Activated CD8-positive, alpha-beta memory T cell treated with anti-CD3 and anti-CD28 coated beads, Interleukin-2, amount 50 U/mL, for 24 hours (primary cell): ENCODE results near the gene AGBL3.
"Not testable (repeated sequence)": the region's sequence is repeated elsewhere in the genome, so short reads cannot be mapped to it uniquely, and the experiment has no call there.

Experiments used
- DNase-seq: peaks from one replicate; pipeline ENCODE4 v3.0.0-alpha.2; 2020; ENCODE audit errors: extremely low read depth

The AGBL3 gene

GRCh38 chr7:134963036-134963435 is 23.3 kb upstream of the AGBL3 start:
- no peak for DNase-seq

DNA sequence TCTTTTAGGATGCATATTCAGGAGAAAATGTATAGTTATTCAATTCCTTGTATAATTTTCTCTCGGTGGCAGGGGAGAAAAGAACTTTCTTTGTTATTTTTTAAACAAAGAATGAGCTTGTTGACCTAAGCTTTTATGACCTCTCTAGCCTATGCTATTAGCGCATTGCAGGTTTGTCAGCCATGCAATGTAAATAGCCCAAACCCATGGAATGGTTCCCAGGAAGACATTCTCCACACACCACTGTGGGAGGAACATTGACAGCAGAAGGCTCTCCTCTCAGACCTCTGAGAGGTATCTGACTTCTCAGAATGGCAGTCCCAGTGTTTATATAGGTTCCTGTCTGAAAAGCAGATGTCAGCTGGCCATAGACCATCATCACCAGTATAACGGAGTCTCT is 19.6 kb upstream of the AGBL3 start:
- DNase-seq = no peak

DNA sequence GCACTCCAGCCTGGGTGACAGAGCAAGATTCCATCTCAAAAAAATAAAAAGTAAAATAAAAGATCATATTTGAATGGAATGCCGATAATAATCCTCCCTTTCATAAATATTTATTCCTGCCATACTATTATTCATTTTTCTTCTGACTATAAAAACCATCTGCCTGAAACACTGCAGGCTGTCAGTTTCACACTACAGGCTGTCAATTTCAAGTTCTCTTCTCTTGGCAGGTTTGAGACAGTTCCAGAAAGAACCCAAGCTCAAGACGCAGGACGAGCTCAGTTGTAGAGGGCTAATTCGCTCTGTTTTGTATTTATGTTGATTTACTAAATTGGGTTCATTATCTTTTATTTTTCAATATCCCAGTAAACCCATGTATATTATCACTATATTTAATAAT is 18.2 kb upstream of the AGBL3 start:
- no peak for DNase-seq

DNA sequence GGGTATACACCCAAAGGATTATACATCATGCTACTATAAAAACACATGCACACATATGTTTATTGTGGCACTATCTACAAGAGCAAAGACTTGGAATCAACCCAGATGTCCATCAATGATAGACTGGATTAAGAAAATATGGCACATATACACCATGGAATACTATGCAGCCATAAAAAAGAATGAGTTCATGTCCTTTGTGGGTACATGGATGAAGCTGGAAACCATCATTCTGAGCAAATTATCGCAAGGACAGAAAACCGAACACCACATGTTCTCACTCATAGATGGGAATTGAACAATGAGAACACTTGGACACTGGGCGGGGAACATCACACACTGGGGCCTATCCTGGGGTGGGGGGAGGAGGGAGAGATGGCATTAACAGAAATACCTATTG is 4.7 kb upstream of the AGBL3 start:
- not testable (repeated sequence) for DNase-seq

DNA sequence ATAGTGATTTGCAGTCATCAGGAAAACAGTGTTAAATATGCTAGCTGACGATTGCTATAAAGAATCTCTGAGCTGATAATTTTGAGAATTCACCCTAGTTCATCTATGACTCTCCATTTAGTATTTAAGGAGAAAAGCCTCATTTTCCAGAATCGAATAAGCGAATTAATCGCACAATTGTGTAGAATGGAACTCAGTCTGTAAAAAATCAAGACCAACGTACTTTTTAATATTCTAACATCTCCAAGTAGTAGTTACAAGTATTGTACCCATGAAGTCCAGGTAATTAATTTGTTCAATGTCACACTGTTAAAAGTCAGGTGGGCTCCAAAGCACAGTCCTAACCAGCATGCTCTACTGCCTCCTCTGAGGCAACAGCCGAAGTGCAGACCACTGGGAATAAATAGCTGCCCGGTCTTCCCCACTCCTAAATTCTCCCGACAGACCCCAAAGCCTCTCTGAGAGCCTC is 380 bp upstream of the AGBL3 start:
- no peak for DNase-seq

GRCh38 chr7:134988161-134988560 is 1.9 kb downstream of the AGBL3 start:
- DNase-seq = no peak

DNA sequence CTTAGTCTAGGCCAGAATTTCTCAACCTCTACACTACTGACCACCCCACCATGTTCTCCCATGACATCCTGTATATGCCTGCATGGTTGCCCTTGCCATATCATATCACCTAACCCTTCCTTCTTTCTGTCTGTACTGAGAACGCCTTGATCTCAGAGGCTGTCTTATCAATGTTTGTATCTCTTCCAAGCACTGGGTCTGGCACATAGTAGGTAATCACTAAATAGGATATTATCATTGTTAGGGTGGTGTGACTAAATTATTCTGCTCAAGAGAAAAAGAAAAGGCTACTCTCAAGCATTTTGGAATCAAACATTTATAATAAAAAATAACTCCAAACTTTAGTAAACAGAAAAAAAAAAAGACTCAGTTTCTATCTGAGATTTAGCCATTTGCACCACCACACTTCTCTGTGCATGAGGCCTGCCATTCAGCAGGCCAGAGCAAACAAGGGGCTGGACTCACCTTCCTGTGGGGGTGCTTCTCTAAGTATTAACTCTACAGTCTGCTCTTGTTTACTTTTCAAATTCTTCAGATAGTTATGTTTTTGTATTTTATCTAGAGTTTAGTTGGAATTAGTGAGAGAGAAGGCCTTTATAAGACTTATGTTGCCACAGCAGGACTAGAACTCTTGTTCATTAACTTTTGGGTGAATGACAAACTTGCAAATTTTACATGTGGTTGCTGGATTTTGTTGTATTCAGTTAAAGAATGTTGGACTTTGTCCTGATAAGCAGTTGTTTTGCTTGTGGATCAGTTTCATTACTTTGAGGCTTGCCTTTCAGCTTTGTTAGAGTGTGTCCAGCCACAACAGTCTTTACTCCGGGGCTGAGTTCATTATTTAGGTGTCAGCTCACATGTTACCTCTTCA is 5.4 kb downstream of the AGBL3 start:
- no peak for DNase-seq

DNA sequence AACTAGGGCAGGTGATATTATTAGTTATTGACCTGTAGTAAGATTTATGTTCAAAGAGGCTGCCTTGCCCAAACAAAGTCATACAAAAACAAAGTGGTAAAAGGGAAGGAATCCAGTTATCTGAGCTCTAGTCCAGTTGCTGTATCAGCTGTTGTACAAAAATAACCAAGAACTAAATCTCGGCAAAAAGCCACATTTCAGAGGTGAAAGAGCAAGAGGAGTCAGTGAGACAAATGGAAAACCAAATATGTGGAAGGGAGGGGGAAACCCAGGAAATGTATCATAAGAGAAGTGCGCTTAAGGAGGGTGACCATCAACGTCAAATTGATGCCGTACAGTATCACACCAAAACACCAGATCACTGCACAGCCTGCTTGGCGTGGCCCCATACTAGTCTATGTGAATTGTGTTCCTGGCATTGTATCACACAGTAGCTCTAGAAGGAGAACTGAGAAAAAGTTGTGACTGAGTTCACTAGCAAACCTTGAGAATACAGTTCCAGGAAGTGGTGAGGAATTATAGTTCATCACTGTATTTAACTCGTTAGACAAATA is 6.4 kb downstream of the AGBL3 start:
- no peak for DNase-seq

DNA sequence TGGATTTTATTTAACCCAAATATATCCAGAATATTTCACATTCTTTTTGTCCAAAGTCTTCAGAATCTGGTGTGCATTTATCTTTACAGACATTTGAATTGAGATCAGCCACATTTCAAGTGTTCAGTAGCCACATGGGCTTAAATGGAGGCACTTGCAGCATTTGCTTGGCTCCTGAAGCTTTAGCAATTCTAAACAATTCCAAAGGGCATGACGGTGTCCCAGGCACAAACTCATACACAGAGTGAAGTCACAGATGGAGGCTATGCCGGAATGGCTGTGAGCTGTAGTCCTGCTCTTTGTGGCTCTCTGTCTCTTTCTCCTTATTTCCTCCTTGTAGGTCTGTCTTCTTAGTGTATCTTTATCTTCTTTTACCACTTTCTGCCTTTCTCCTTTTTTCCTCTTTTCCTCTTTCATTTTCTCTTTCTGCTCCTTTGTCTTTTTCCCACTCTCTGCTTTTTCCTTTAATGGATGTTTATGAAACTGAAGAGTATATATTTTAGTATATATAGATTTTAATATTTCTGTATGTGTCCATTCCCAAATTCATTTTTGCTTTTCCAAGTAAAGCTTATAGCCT is 7.7 kb downstream of the AGBL3 start:
- DNase-seq = no peak

DNA sequence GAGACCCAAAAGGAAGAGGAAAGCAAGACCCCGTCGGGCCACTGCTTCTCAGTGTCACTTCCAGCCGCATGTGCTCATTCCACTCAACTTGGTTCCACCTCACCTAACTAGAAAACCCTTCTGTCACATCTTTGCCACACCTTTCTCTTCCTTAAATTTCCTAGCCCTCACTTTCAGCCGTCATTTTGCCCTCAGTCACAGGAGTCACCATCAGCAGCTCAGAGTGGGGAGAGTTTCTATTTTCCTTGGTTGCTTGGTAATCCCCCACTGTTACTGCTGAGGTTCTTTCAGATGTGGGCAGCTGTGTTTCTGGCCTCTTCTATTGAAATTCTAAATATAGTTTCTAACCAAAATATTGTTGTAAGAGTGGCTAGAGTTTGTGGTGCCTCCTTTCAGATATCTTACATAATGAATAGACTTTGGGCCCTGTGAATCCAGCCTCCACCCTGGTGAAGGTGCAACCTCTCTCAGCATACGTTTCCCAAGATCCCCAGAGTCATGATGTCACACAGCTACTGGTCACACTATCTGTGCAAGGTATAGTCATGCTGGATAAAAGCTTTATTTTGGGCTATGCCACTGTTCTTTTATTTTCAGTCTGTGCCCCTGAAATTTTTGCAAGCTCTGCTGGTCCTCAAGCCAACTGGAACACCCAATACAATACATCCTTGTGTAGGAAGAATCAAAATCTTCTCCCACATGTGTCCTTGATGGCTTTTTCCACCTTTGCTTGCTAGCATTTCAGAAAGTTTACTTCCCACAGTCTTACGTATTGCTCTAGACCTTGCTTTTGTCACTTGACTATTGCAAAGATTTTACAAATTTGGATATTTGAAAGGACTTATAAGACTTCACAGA is 9.2 kb downstream of the AGBL3 start:
- no peak for DNase-seq

DNA sequence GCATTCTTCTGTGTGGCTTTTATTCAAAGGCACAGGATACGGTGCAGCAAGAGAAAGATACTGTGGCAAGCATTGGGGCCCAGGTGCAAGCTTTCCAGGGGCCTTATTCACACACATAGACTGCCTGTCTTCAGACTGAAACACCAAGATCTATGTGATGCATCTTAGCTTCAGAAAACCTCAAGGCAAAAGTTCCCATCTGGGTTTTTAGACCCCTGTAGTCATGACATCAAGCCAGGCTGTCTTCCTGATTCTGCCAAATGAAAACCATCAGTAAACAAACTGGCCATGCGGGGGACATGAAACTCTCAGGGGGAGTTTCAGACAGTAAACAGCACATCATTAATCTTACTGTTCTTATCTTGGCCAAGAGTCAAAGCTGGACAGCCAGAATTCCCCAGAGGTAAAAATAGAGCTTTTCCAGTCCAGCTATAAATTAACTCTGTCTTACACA is 9.8 kb downstream of the AGBL3 start:
- no peak for DNase-seq

- no peak for DNase-seq
Observed at GRCh38 chr7:134997214-134997885, 11.0 kb downstream of the AGBL3 start.

- DNase-seq = no peak
Observed at GRCh38 chr7:134999136-134999535, 12.8 kb downstream of the AGBL3 start.

GRCh38 chr7:135001390-135002165 is 15.3 kb downstream of the AGBL3 start:
- no peak for DNase-seq

- no peak for DNase-seq
Observed at GRCh38 chr7:135012229-135012628, 25.9 kb downstream of the AGBL3 start.

DNA sequence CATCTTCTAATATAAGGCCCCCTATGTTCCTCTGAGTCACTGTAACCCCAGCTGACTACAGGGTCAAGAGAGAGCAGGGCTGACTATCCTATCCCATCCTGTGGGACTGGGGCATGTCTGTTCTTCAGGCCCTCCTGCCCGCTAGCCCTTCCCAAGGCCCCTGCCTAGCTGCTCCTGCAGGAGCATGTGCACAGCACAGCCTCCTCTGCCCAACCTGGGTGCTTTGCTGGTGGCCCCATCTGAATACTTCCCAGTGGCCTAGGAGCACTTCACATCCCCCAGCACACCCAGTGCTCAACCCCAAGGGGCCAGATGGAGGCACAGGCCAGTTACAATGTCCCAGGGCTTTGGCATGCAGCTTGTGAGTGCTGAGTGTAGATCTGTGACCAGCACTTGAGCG is 37.3 kb downstream of the AGBL3 start:
- no peak for DNase-seq

DNA sequence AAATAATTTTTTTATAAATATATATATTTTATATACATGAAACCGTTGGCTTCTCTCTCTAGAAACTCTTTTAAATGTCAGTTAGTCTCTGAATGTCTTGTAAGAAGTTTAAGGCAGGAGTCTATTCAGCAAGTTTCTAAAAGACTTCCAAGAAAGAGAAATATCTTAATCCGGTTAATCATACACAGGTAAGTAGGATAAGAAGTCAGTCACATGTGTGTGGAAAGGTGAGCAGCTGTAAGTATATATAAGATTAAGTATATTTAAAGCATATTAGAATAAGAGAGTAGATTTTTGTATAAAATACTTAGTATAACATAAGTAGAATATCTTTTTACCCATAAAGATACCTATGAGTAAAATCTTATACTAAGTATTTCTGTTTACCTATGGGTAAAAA is 48.9 kb downstream of the AGBL3 start:
- DNase-seq = no peak

DNA sequence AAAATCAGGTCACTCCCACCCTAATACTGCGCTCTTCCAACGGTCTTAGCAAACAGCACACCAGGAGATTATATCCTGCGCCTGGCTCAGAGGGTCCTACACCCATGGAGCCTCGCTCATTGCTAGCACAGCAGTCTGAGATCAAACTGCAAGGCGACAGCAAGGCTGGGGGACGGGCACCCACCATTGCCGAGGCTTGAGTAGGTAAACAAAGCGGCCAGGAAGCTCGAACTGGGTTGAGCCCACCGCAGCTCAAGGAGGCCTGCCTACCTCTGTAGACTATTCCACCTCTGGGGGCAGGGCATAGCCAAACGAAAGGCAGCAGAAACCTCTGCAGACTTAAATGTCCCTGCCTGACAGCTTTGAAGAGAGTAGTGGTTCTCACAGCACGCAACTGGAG is 80.7 kb downstream of the AGBL3 start:
- not testable (repeated sequence) for DNase-seq

DNA sequence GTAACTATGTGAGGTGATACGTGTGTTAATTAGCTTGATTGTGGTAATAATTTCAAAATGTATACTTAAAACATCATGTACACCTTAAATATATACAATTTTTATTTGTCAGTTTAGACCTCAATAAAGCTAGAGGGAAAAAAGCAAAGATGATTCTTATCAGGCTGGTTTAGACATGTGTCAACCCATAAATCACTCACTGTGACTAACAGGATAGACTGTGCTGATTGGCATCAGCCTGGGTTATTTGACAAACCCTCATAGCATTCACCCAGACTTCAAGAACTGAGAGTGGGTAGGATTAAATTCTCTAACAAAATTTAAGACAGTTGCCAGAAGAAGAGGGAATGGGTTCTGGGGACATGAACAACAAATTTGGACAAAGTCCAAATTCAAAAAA is 87.8 kb downstream of the AGBL3 start:
- DNase-seq = no peak

DNA sequence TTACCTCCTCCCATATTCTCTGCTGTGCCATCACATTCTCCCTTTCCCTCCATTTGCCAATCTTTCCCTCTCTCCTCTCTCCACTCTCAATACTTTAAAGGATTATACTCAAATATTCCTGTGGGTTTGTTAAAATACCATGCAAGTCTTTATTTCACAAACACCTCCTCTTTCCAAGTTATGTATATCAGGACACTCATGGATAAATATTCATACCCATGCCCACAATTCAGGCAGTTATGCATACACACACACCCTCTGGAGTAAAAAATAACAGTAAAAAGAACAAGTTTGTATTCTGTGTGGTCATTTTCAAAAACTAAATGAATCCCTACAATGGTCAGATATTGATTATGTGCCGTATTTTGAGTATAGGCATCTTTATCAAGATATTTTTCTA is 88.2 kb downstream of the AGBL3 start:
- no peak for DNase-seq

DNA sequence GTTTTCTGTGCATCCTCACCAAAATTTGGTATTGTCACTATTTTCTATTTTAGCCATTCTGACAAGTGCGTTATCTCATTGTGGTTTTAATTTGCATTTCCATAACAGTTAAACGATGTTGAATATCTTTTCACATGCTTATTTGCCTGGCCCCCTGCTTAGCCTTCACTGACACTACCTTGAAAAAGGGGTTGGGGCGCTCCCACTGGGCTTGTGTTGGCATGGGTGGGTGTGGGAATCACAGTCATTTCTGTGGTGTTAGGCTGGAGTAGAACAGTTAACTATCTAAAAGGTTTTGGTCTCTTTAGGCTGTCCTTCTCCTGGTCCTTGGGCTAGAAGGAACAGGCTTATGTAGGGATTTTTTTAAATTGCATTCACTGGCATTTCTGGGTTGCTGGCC is 89.4 kb downstream of the AGBL3 start:
- DNase-seq = no peak
